HEK293T (cell line): ENCODE data around the gene KLHDC4.

Experiments
- BHLHE40 ChIP-seq: fragments of 450-650 bp; IDR thresholded peaks from 2 replicates; pipeline ENCODE4 v1.6.1; 2016; ENCODE audit warnings: mild to moderate bottlenecking, moderate library complexity, borderline replicate concordance
- ELF4 ChIP-seq: fragments of 450-650 bp; IDR thresholded peaks from 2 replicates; pipeline ENCODE4 v1.6.1; 2017; ENCODE audit warnings: antibody characterized with exemption
- FOXA1 ChIP-seq: fragments of 450-650 bp; IDR thresholded peaks from 2 replicates; pipeline ENCODE4 v1.6.1; 2016; ENCODE audit warnings: mild to moderate bottlenecking
- FOXK2 ChIP-seq: fragments of 450-650 bp; IDR thresholded peaks from 2 replicates; pipeline ENCODE4 v1.6.1; 2016; ENCODE audit warnings: mild to moderate bottlenecking
- LEF1 ChIP-seq: fragments of 450-650 bp; IDR thresholded peaks from 2 replicates; pipeline ENCODE4 v1.6.1; 2017; ENCODE audit warnings: mild to moderate bottlenecking, borderline replicate concordance
- PKNOX1 ChIP-seq: fragments of 450-650 bp; IDR thresholded peaks from 2 replicates; pipeline ENCODE4 v1.6.1; 2016
- SP1 ChIP-seq: fragments of 450-650 bp; IDR thresholded peaks from 2 replicates; pipeline ENCODE4 v1.6.1; 2017
- TARDBP ChIP-seq: fragments of 450-650 bp; IDR thresholded peaks from 2 replicates; pipeline ENCODE4 v1.6.1; 2016
- ZNF384 ChIP-seq: fragments of 450-650 bp; IDR thresholded peaks from 2 replicates; pipeline ENCODE4 v1.6.1; 2016

GRCh38 chr16:87669672-87670071 is 96.1 kb downstream of the KLHDC4 start:
- TF ChIP-seq FOXA1 = no peak
- no peak for TF ChIP-seq SP1
- no peak for TF ChIP-seq BHLHE40
- TF ChIP-seq TARDBP = no peak
- no peak for TF ChIP-seq PKNOX1
- no peak for TF ChIP-seq ZNF384
- no peak for TF ChIP-seq ELF4
- no peak for TF ChIP-seq FOXK2
- TF ChIP-seq LEF1 = no peak
